T-helper 1 cell treated with Interleukin-12 subunit alpha and Interleukin-12 subunit beta and Interleukin-4 antibody, amounts not matched to agents 30 μg/mL and 1 μg/mL, for 36 hours (primary cell): ENCODE results near the gene CD47.

Experiments used
- H3K27ac Mint-ChIP-seq: one replicate; pipeline ENCODE4 v1.8.0; 2021; ENCODE audit warnings: mild to moderate bottlenecking, mixed read lengths
- H3K27me3 Mint-ChIP-seq: one replicate; pipeline ENCODE4 v1.8.0; 2021; ENCODE audit warnings: low read depth, mixed read lengths
- H3K36me3 Mint-ChIP-seq: one replicate; pipeline ENCODE4 v1.8.0; 2021; ENCODE audit warnings: low read depth, mixed read lengths
- H3K4me1 Mint-ChIP-seq: one replicate; pipeline ENCODE4 v1.8.0; 2021; ENCODE audit warnings: low read depth, mixed read lengths
- H3K4me3 Mint-ChIP-seq: one replicate; pipeline ENCODE4 v1.8.0; 2021; ENCODE audit warnings: mild to moderate bottlenecking, moderate library complexity, mixed read lengths
- H3K9me3 Mint-ChIP-seq: one replicate; pipeline ENCODE4 v1.8.0; 2021; ENCODE audit warnings: mixed read lengths

The CD47 gene

DNA sequence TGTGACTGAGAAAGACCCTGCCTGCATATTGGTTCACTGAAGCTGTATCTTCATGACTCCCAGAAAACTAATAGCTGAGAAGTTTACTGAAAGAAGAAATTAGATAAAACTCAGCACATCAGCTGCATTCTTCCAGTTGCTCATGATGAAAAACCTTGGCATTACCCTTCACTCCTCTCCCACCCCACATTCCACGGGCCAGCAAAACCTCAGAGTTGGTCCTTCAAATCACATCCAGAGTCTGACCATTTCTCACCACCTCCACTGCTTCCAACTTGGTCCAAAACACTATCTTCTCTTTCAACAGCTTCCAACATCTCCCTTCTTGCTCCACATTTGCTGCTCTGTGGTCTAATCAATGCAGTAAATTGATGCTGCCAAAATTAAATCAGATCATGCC lies 97.1 kb downstream of the CD47 start:
- H3K36me3 Mint-ChIP-seq: no peaks in the 10 kb centered on the region
- no peaks in the 10 kb centered on the region for H3K9me3 Mint-ChIP-seq
- peaks cover 3% of the 10 kb centered on the region for H3K4me1 Mint-ChIP-seq
- H3K4me3 Mint-ChIP-seq: no peak overlapping the region
- peaks cover 9% of the 10 kb centered on the region for H3K27me3 Mint-ChIP-seq
- no peak overlapping the region for H3K27ac Mint-ChIP-seq
